Stimulated activated CD8-positive, alpha-beta memory T cell treated with anti-CD3 and anti-CD28 coated beads, Interleukin-12 subunit alpha, Interleukin-12 subunit beta, amount 100 ng/mL, for 24 hours (primary cell): ENCODE data around the gene WIF1.

Experiments
- DNase-seq: peaks from one replicate; pipeline ENCODE4 v3.0.0-alpha.2; 2020; ENCODE audit errors: extremely low read depth

Gene WIF1

DNA sequence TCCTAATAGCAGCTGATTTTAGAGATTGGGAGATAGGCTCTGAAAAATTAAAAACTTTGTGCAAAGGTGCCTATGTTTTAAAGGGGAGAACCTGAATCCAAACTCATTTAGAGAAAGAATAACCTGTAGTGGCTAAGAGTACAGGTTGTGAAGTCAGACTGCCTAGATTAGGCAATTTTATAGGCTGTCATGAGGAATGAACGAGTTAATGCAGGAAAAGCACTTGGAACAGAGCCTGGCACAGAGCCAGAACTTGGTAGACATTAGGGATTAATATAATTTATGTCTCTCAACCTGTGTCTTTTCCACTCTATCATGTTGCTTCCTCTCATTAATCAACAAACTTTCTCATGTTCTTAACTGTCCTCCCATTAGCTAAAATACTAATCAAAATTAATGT, 98.1 kb downstream of the WIF1 start:
- DNase-seq = no peak

DNA sequence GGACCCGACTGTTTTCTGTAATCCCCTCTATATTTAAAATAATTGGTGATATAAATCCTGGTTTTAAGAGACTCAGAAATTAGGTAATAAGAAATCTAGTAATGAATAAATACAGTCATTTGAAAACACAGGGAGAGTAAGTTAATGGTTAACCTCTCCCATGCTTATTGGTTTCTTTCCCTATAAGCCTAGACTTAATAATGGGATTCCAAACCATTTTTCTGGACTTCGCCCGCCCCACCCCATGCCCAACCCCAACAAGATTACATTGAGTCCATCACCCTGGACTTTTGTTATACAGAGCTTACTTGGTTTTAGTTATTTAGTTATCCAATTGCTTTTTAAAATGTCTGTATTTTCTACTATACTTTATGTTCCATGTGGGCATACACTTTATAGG, 98.7 kb downstream of the WIF1 start:
- DNase-seq = no peak

DNA sequence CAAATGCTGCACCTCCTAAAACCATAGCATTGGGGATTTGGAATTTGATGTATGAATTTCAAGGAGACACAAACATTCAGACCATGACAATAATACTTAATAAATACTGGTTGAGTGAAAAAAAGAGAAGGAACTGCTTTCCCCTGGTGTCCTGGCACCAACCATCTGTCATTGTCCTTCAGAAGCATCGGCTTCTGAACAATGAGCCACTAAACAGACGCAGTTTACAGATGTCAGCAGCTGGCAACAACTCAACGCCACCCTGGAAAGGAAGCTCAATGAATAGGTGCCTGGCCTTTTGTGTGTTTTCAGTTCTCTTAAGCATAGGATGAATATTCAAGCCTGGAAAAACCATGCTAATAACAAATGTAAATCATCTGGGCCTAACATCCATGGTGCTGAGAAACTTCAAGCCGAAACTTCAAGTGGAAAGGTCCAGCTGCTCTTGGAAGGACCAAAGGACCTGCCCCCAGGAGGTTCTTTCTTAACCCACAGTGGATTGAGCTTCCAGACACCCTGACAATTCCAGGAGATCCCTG, 101.3 kb downstream of the WIF1 start:
- DNase-seq = no peak

DNA sequence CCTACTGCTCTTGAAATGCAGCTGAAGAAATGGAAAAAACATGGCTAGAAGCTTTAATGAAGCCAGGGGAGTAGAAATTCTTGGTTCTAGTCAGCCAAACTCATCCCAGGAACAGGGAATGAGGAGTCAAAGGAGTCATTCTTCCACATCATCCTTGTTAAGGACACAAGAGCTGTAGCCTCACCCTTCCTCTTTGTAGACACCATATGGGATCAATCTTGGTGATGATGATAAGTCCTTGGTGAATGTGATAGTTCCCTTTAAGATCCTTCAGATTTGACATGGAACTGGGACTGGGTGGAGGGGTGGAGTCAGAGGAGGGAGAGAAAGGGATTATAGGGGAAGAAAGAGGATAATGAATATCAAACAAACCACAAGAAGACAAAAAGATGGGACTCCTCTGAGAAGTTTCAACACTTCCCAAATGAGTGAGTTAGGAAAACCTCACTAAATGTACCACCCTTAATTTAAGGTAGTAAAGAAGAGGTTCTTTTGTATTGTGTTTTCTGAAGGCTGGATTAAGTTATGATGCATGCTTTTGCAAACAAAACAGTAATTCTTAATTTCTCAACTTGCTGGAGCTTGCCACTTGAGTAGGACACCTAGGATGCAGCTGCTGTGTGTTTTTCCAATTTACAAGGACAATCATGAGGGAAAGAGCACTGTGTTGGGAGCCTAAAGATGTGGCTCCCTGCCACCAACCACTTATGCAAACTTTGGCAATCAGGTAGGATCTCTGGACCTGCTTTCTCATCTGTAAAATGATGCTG, 104.0 kb downstream of the WIF1 start:
- DNase-seq = no peak

DNA sequence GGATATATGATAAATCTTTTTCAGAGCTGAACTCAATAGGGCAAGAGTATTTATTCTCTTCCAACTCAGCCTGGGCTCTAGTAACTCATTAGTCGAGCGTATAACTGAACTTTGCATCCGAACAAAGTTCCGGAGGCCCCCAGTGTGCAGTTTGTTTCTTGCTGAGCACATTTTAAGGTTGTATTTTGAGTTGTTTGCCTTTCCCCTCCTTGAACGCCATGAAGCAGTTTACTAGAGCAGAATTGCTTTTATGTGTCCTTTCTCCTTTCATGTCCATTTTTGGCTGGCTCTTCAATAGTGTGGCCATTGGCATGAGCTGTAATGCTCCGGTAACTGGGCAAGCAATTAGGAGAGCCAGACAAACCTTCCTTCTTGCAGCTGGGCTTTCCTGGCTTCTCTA, 105.3 kb downstream of the WIF1 start:
- no peak for DNase-seq

DNA sequence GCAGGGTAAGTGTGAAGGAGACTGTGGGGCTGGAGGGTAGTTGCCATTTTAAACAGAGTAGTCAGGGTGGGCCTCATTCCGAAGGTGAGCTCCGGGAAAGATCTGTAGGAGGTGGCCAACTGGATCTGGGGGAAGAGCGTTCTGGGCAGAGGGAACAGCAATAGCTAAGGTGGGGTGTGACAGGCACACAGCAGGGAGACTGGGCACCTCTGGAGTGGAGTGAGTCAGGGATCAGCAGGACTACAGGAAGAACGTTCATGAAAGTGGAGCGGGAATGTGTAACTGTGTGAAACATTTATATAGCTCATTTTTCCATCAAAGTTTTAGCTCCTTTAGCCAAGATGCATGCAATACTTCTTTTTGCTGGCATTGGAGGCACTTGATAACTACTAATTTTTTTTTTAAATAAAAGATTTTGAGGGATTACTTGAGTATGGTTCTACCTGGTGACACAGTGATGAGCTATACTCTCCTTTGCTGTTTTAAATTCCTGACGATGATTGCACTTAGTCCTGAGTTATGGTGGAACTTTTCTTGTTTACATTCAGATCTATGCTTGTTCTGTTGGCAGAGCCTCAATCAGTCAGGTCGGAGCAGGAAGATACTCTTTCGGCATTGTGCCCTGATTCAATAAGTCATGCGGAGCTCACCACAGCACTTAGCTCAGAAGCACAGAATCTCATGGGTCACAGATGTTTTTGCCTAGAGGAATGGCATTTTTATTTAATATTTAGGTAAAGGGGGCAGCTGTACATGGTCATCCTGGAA, 106.4 kb downstream of the WIF1 start:
- no peak for DNase-seq

DNA sequence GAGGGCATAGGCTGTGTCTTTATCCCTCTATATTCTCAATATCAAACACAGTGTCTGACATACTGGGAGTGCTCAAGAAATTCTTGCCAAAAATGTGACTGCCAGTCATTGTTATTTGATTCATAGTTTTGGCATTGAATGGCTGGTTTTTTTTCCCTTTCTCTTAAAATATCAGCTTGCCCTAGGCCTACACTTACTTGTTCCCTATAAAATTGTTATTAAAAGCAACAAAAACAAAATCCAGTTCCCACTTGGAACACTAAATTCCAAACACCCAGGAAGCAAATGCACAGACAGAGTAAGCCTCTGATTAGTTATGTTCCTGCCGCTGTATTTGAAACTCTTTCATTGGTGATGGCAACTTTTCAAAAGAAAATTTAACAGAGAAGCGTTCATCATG, 110.7 kb downstream of the WIF1 start:
- no peak for DNase-seq

DNA sequence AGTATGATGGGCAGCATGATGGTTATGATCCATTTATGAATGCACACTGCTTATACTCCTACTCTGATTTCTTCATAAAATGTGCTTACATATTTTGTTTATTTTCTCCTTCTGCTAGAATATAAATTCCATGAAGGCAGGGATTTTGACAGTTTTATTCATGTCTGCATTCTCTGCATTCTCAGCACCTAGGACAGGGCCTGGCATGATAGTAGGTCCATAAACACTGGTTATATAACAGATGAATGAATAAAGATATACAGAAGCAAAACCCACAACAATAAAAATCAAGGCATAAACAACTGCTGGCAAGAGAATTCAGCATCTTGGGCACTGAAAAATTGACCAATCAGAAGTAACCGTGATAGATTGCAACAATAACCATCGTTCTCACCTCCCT, 115.4 kb downstream of the WIF1 start:
- no peak for DNase-seq

DNA sequence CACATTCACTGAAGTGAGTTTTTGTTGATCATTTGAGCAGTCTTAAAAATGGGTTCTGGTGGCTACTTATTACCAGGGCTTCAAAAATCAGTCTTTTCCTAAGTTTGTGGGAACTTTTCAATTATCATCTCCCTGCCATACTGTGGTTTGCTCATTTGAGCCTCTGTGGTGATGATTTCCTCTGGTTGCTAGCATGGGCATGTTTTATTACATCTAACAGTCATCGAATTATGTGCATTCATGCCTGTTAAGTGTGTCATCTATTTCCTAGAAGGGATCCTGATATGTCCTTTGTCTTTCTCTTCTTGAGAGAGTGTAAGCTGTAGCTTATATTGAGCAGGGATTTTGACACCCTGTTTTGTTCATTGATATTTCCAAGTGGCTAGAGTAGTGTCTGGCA, 116.8 kb downstream of the WIF1 start:
- DNase-seq = no peak
